Gastroesophageal sphincter (tissue), 3 donors: ENCODE data around the gene PPARA.

Source experiments
- CTCF ChIP-seq, 4 experiments: fragments of 200-600 bp in 2 of 4; fragments of 450-650 bp in 2 of 4; sonication (generic) in 1 of 4; IDR thresholded peaks; one replicate each; pipeline ENCODE4 v1.5.1; 2017 to 2019; ENCODE audit warnings: antibody characterized with exemption in 4 of 4, mild to moderate bottlenecking in 2 of 4, moderate library complexity in 2 of 4
- POLR2AphosphoS5 ChIP-seq: sonication (generic); formaldehyde crosslinking; IDR thresholded peaks from one replicate; pipeline ENCODE4 v1.6.1; 2017; ENCODE audit warnings: antibody characterized with exemption

- TF ChIP-seq CTCF (IDR thresholded peaks at IDR 0.05) (no peak), POLR2AphosphoS5 (no peak)
These were observed 8.0 kb downstream of the PPARA start for GRCh38 chr22:46158283-46158682.
